HCT116 (cell line): Measurements from ENCODE around the gene CHST8. TPM values are rescaled to one million over a fixed set of nuclear protein-coding genes. Genes with fewer than 3 reads are reported as not detected.

Source experiments
- ATAC-seq: fragments of 200-7000 bp; cut with Tn5 transposase; 2 replicates; pipeline ENCODE4 v1.9.1; 2020; ENCODE audit warnings: mild to moderate bottlenecking, moderate library complexity
- BruUV-seq: library from RNA; stranded (reverse); fragments of 400-500 nt; replicated peaks from 2 replicates; lab custom pipeline; 2021; lab: Mats Ljungman, UMichigan
- CTCF ChIA-PET: fragments of 300-600 bp; sonication (Branson Sonifier 250); formaldehyde crosslinking; loops from one replicate; lab custom pipeline; 2021; ENCODE audit warnings: antibody characterized with exemption; lab: Charles Lee
- POLR2A ChIA-PET: fragments of 300-600, 350-600 bp; sonication (Branson Sonifier 250); formaldehyde crosslinking; loops from one replicate; lab custom pipeline; 2021; ENCODE audit warnings: antibody characterized with exemption; lab: Charles Lee
- RAD21 ChIA-PET, 2 experiments: fragments of 300-600 bp; sonication (Branson Sonifier 250); formaldehyde crosslinking; loops; one replicate each; lab custom pipeline; 2023; ENCODE audit warnings: low total read pairs in 2 of 2; ENCODE audit not compliant: uncharacterized antibody in 2 of 2, unreplicated experiment in 2 of 2, low non-redundant PET in 1 of 2; lab: Charles Lee
- DNase-seq: peaks from one replicate; pipeline ENCODE4 v3.0.0-alpha.2; 2010; ENCODE audit warnings: low read depth, low spot score
- H2AFZ ChIP-seq: fragments of 200-600 bp; shearing (Covaris generic), sonication (generic); 2 replicates; pipeline ENCODE4 v1.6.1; 2017; ENCODE audit warnings: low read depth, mixed run types, mixed read lengths, antibody characterized with exemption, low read length; ENCODE audit not compliant: poor library complexity, severe bottlenecking
- H3K27ac ChIP-seq: 2 replicates; pipeline ENCODE4 v1.5.1; 2012; ENCODE audit warnings: low read depth, low read length
- H3K27me3 ChIP-seq: fragments of 200-600 bp; sonication (generic); 2 replicates; pipeline ENCODE4 v1.6.1; 2016; ENCODE audit warnings: mixed run types, low read length, mixed read lengths; ENCODE audit not compliant: insufficient read depth
- H3K36me3 ChIP-seq, 2 experiments: fragments of 200-500 bp in 1 of 2; fragments of 200-600 bp in 1 of 2; sonication (Bioruptor generic) in 1 of 2; sonication (generic) in 1 of 2; 2 replicates each; pipeline versions ENCODE4 v1.5.1 to v1.6.1; 2014 to 2016; ENCODE audit warnings: low read length in 2 of 2, inconsistent platforms in 1 of 2, mixed read lengths in 1 of 2, mixed run types in 1 of 2; ENCODE audit not compliant: insufficient read depth in 2 of 2, control insufficient read depth in 1 of 2
- H3K4me1 ChIP-seq, 2 experiments: fragments of 200-600 bp in 1 of 2; sonication (generic) in 1 of 2; 2 replicates each; pipeline versions ENCODE4 v1.5.1 to v1.6.1; 2012 to 2017; ENCODE audit warnings: low read length in 2 of 2, inconsistent platforms in 1 of 2, mild to moderate bottlenecking in 1 of 2, mixed read lengths in 1 of 2, mixed run types in 1 of 2, moderate library complexity in 1 of 2; ENCODE audit not compliant: insufficient read depth in 2 of 2, control insufficient read depth in 1 of 2
- H3K4me2 ChIP-seq: fragments of 200-600 bp; sonication (generic); 2 replicates; pipeline ENCODE4 v1.6.1; 2017; ENCODE audit warnings: mixed run types, low read length, mixed read lengths
- H3K4me3 ChIP-seq, 2 experiments: fragments of 200-600 bp in 1 of 2; sonication (generic) in 1 of 2; replicated peaks in 1 of 2; 2 replicates each; pipeline ENCODE4 v1.5.1; 2011 to 2016; ENCODE audit warnings: low read length in 2 of 2, control low read depth in 1 of 2, low read depth in 1 of 2, mild to moderate bottlenecking in 1 of 2, mixed read lengths in 1 of 2, mixed run types in 1 of 2
- H3K79me2 ChIP-seq: fragments of 200-600 bp; sonication (generic); 2 replicates; pipeline ENCODE4 v1.6.1; 2017; ENCODE audit warnings: mild to moderate bottlenecking, mixed run types, low read length, moderate library complexity, mixed read lengths; ENCODE audit not compliant: insufficient read depth
- H3K9ac ChIP-seq: fragments of 200-600 bp; sonication (generic); 2 replicates; pipeline ENCODE4 v1.6.1; 2016; ENCODE audit warnings: low read length, mixed read lengths
- H3K9me2 ChIP-seq: fragments of 200-600 bp; sonication (generic), shearing (Covaris generic); 2 replicates; pipeline ENCODE4 v1.6.1; 2017; ENCODE audit warnings: mixed run types, mild to moderate bottlenecking, moderate library complexity; ENCODE audit not compliant: insufficient read depth
- H3K9me3 ChIP-seq, 2 experiments: fragments of 200-500 bp in 1 of 2; fragments of 200-600 bp in 1 of 2; sonication (Bioruptor generic) in 1 of 2; sonication (generic) in 1 of 2; 2 replicates each; pipeline ENCODE4 v1.6.1; 2014 to 2017; ENCODE audit warnings: low read length in 2 of 2, mixed read lengths in 2 of 2, inconsistent platforms in 1 of 2, low read depth in 1 of 2, mild to moderate bottlenecking in 1 of 2, mixed run types in 1 of 2, moderate library complexity in 1 of 2; ENCODE audit not compliant: control insufficient read depth in 1 of 2, insufficient read depth in 1 of 2
- H4K20me1 ChIP-seq: fragments of 200-600 bp; sonication (generic), shearing (Covaris generic); 2 replicates; pipeline ENCODE4 v1.6.1; 2017; ENCODE audit warnings: mixed run types, mild to moderate bottlenecking, moderate library complexity; ENCODE audit not compliant: insufficient read depth
- ATF3 ChIP-seq: IDR thresholded peaks from 2 replicates; pipeline ENCODE4 v1.6.1; 2012
- CTCF ChIP-seq, 3 experiments: fragments of 200-600 bp in 1 of 3; sonication (generic) in 1 of 3; IDR thresholded peaks in 2 of 3; conservative IDR thresholded peaks in 1 of 3; 2 replicates each; pipeline ENCODE4 v1.5.1; 2012 to 2017; ENCODE audit warnings: low read depth in 2 of 3, low read length in 2 of 3, antibody characterized with exemption in 1 of 3, borderline replicate concordance in 1 of 3, control low read depth in 1 of 3, mild to moderate bottlenecking in 1 of 3, mixed read lengths in 1 of 3, mixed run types in 1 of 3, moderate library complexity in 1 of 3; ENCODE audit not compliant: insufficient read depth in 1 of 3
- EZH2 ChIP-seq: fragments of 200-600 bp; sonication (generic); IDR thresholded peaks from 2 replicates; pipeline ENCODE4 v1.6.1; 2017; ENCODE audit warnings: antibody characterized with exemption, mixed run types
- MAX ChIP-seq: IDR thresholded peaks from 2 replicates; pipeline ENCODE4 v1.6.1; 2012
- POLR2AphosphoS5 ChIP-seq: IDR thresholded peaks from 2 replicates; pipeline ENCODE4 v1.6.1; 2011; ENCODE audit warnings: mild to moderate bottlenecking, low read depth, low read length, moderate library complexity
- RAD21 ChIP-seq: IDR thresholded peaks from 2 replicates; pipeline ENCODE4 v1.6.1; 2012; ENCODE audit warnings: low read depth, mild to moderate bottlenecking
- SIN3A ChIP-seq: IDR thresholded peaks from 2 replicates; pipeline ENCODE4 v1.6.1; 2012; ENCODE audit warnings: low read depth
- SRF ChIP-seq: IDR thresholded peaks from 2 replicates; pipeline ENCODE4 v1.6.1; 2012; ENCODE audit warnings: low read depth
- TCF7L2 ChIP-seq: IDR thresholded peaks from 2 replicates; pipeline ENCODE4 v1.7.0; 2011; ENCODE audit warnings: borderline replicate concordance, inconsistent platforms; ENCODE audit not compliant: insufficient read depth, insufficient read length; ENCODE audit errors: extremely low read depth
- YY1 ChIP-seq: IDR thresholded peaks from 2 replicates; pipeline ENCODE4 v1.6.1; 2011; ENCODE audit warnings: low read length, low read depth, moderate library complexity, mild to moderate bottlenecking; ENCODE audit not compliant: insufficient replicate concordance; ENCODE audit errors: extremely low read depth
- ZFX ChIP-seq: fragments of 450-650 bp; IDR thresholded peaks from 2 replicates; pipeline ENCODE4 v1.6.1; 2017
- intact Hi-C: fragments of 100-400 bp; cut with micrococcal nuclease; formaldehyde crosslinking; loops from 2 replicates; pipeline ENCODE4 v1.10.0; 2022
- total RNA-seq: library from RNA; stranded (reverse); gene quantifications from one replicate; pipeline ENCODE4 v1.2.1, GENCODE V29; 2021; ENCODE audit not compliant: unreplicated experiment

CHST8 gene
- total RNA-seq, 1 experiment from 2014 or later = not detected

- no peak for ATAC-seq
- ChIA-PET CTCF (no interaction called here), RAD21 (no interaction called here), POLR2A (no interaction called here)
- peaks cover 0 to 4% of the 10 kb centered on the region in 2 experiments; a peak in 1 of 4 replicates for H3K4me1 ChIP-seq
- no peak overlapping the region for H2AFZ ChIP-seq
- no peak overlapping the region for H3K4me3 ChIP-seq
- no peak for DNase-seq
- H4K20me1 ChIP-seq = no peaks in the 10 kb centered on the region
- H3K4me2 ChIP-seq = no peak overlapping the region
- no peak overlapping the region for H3K27ac ChIP-seq
- no peaks in the 10 kb centered on the region for H3K9me3 ChIP-seq
- H3K9me2 ChIP-seq = no peaks in the 10 kb centered on the region
- no peak overlapping the region for H3K9ac ChIP-seq
- no peaks in the 10 kb centered on the region for H3K79me2 ChIP-seq
- H3K36me3 ChIP-seq = no peaks in the 10 kb centered on the region
- intact Hi-C loops = no loop called here
- H3K27me3 ChIP-seq = no peaks in the 10 kb centered on the region
- BruUV-seq = no TSS peak
- TF ChIP-seq SRF (no peak), MAX (no peak), SIN3A (no peak), POLR2AphosphoS5 (no peak), ATF3 (no peak), CTCF (IDR thresholded peaks at IDR 0.05 in 2 of 3, conservative IDR thresholded peaks at IDR 0.05 in 1 of 3; ENCODE audit: borderline replicate concordance in 1 of 3, insufficient read depth in 1 of 3, low read depth in 2 of 3, low read length in 2 of 3) (no peak), YY1 (no peak), EZH2 (no peak), TCF7L2 (no peak), ZFX (no peak), RAD21 (no peak)
These were observed 159.0 kb downstream of the CHST8 start for GRCh38 chr19:33780746-33781145.
